ENCODE measurements around the gene NKPD1.

NKPD1 gene

DNA sequence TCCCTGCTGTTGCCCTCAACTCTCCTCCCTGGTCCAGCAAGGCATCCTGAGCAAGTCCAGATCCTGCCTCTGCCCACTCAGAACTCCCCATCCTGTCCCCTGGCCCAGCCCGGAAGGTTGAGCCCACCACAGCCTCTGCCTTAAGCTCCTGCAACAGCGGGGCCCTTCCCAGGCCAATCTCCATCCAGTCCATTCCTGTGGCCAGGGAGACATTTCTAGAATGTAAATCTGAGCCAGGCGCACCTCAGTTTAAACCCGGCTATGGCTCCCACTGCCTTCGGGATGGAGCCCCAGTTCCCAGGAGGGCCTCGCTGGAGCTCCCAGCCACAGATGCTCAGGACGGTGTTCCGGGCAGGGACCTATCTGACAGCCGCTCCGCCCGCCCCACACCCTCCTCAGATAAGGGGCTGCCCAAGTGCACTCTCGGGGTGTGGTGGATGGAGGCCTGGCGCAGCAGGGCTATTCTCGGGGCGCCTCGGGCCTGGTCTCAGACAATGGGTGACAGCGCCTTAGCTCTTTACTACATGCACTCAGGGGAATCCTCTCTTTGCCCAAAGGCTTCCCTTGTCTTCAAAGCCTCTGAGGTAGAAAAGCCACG is 11.9 kb upstream of the NKPD1 start:
- TF ChIP-seq, protein P1, sequence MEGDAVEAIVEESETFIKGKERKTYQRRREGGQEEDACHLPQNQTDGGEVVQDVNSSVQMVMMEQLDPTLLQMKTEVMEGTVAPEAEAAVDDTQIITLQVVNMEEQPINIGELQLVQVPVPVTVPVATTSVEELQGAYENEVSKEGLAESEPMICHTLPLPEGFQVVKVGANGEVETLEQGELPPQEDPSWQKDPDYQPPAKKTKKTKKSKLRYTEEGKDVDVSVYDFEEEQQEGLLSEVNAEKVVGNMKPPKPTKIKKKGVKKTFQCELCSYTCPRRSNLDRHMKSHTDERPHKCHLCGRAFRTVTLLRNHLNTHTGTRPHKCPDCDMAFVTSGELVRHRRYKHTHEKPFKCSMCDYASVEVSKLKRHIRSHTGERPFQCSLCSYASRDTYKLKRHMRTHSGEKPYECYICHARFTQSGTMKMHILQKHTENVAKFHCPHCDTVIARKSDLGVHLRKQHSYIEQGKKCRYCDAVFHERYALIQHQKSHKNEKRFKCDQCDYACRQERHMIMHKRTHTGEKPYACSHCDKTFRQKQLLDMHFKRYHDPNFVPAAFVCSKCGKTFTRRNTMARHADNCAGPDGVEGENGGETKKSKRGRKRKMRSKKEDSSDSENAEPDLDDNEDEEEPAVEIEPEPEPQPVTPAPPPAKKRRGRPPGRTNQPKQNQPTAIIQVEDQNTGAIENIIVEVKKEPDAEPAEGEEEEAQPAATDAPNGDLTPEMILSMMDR (IDR thresholded peaks at IDR 0.05; ENCODE audit: low read depth, low read length): no peak
- H3K4me3 ChIP-seq (ENCODE audit: low read depth, low read length): no peak overlapping the region

DNA sequence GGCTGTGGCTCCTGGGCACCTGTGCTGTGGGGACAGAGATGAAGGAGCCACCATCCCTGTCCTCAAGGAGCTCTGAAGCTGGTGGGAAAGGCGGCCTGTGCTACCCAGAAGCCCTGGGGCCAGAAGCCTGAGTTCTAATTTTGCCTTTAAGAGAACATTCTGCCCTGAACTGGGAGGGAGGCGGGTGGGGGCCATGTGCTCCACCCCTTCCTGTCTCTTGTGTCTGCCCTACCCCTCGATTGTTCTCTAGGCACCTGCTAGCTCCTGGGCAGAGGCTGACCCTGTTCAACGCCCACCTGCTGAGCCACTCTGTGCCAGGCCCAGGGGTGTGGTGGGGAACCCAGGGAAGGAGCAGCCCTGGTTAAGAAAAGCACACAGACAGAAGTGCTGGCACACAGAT is 11.4 kb upstream of the NKPD1 start:
- no peak overlapping the region for H3K4me3 ChIP-seq (ENCODE audit: low read depth, low read length)
- TF ChIP-seq, protein P1 (IDR thresholded peaks at IDR 0.05; ENCODE audit: low read depth, low read length): no peak

DNA sequence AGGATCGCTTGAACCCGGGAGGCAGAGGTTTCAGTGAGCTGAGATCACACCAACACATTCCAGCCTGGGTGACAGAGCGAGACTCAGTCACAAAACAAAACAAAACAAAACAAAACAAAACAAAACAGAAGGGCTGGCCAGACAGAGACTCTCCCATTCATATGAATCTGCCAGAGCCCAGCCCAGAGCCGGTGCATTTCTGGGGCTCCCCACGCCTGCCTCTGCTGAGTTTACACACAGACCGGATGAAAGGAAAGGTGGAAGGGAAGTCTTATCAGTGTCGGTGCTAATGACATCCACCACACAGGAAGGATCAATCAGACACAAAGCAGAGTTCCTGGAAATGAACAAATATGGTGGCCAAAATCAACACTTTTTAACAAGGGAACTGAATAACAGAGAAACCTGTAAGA is 10.4 kb upstream of the NKPD1 start:
- TF ChIP-seq, protein P1 (IDR thresholded peaks at IDR 0.05; ENCODE audit: low read depth, low read length): no peak
- no peak overlapping the region for H3K4me3 ChIP-seq (ENCODE audit: low read depth, low read length)

DNA sequence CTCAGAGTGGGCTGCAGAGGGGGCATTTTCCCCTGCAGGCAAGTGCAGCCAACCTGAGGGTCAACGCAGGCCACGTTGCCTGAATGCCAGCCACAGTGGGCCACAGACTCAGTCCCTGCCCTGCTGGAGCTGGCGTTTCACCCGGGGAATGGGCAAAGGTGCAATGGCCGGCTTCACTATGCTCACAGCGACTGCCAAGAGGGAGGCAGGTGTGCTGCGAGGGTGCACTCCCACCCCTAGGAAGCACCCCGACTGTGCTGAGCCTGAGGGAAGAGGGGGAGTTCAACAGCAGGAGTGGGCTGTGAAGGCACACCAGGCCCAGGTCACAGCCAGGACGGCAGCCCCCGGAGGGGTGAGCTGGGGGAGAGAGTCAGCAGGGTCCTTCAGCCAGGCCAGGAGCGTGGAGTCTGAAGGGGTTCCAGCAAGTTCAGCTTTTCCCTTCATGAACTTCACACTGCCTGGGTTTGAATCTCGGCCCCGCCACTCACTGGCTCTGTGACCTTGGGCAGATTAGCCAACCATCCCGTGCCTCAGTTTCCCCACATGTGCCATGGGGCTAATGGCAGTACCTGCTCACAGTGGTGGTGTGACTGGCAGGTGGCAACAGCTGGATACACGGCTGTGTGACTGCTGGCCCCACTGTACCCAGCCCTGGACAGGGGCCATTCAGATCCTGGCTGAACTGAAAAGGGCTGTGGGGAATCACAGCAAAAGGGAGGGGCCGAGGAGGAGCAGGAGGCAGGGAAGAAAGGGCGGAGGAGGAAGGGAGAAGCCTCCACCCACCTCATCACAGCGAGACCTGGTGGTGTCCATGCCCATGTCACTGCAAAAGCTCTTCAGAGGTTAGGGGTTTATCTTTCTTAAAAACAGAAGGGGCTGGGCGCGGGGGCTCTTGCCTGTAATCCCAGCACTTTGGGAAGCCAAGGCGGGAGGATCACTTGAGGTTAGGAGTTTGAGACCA is 9.6 kb upstream of the NKPD1 start:
- TF ChIP-seq, protein P1 (IDR thresholded peaks at IDR 0.05; ENCODE audit: low read depth, low read length): no peak
- no peak overlapping the region for H3K4me3 ChIP-seq (ENCODE audit: low read depth, low read length)

DNA sequence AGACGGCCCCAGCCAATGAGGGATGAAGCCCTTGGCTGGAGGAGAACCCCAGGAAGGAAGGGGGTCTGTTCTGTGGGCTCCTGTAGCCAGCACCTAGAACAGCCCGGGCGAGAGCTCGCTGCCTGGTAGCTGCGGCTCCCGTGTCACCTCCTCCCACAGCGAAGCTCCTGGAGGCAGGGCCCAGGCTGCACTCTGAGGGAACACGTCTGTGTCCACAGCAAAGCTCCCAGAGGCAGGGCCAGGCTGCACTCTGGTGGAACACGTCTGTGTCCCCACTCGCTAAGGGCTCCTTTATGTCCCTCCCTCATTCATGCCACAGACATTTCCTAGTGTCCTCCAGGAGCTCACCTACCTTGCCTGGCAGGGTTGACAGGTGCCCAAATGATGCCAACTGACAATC is 8.8 kb upstream of the NKPD1 start:
- TF ChIP-seq, protein P1 (IDR thresholded peaks at IDR 0.05; ENCODE audit: low read depth, low read length): no peak
- no peak overlapping the region for H3K4me3 ChIP-seq (ENCODE audit: low read depth, low read length)

DNA sequence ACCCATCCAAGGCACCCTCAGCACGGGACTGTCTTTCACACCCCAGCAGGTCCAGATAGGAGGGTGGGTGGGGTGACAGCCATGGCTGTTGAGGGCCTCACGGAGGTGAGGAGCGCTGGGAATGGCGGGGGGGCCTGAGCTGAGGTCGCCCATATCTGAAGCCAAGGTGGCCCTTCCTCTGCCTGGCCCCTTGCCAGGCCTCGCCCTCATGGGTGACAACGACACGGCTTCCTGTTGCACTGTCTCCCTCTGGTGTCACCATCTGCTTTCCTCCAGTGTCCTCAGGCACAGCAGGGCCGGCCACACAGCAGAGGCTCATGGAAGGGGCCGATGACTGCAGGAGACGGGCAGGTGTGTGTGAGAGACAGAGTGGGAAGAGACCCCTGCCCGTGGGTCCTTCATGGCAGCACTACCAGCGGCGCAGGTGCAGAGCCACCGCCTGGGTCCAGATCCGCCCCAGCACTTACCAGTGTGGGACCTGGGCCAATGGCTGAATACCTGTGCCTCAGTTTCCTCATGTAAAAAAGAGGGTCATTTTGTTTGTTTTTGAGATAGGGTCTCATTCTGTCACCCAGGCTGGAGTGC is 8.1 kb upstream of the NKPD1 start:
- TF ChIP-seq, protein P1 (IDR thresholded peaks at IDR 0.05; ENCODE audit: low read depth, low read length): no peak
- no peak overlapping the region for H3K4me3 ChIP-seq (ENCODE audit: low read depth, low read length)
